GM11168 (cell line): ENCODE results near the gene STXBP5.

Source experiments
- in situ Hi-C: fragments of 300-500 bp; cut with MboI; formaldehyde crosslinking; loops from one replicate; pipeline ENCODE4 v1.12.0; 2022; ENCODE audit warnings: low sequenced_read_pairs; ENCODE audit not compliant: unreplicated experiment

The STXBP5 gene

DNA sequence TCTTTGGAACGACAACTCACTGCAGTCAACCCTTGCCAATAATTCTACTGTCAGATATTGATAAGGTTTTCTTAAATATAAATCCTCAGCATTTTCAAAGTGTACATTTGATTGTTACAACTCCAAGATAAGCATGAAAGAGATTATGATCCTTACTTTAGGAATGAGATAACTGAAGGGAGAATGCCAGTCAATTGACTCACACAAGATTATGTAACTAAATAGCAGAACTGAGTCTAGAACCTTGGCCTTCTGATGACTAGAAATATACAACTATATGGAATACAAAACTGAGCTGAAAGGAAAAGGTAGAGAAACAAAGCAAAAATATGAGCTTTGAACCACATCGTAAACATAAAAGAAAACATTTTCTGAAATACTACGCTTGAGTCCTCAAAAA, 26.9 kb upstream of the STXBP5 start:
- in situ Hi-C loops: no loop called here

DNA sequence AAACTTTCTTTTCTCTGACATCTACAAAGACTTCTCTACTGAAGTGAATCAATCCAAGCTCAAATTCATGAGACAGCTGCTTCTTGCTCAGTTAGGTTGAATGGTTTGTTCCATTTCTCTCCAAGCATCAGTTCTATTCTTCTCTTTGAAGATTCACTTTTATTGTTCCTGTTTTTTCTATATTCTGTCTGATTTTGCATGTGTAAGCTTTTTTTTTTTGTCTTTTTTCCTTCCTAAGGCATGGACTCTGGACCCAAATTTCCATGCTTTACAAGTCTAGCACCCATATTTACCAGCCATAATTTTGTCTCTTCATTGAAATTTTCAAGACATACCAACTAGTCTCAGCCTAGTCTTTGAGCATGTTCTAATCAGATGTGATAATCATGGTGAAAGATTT, 25.9 kb upstream of the STXBP5 start:
- in situ Hi-C loops: no loop called here

DNA sequence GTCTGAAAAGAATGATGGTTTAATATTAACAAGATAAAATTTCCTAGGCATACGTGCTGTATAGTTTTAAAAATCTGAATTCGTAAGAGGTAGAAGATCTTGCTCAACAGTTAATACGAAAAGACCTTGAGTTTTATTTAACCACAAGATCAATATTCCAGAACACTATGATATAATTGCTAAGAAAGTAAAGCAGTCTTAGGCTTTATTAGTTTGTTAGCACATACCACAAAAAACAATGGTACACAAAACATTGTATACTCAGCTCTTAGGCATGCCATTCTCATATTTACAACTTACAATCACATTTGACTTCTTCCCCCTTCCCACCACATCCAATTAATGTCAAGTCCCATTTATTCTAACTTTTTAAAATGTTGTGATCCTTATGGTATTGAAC, 24.4 kb upstream of the STXBP5 start:
- in situ Hi-C loops: no loop called here

DNA sequence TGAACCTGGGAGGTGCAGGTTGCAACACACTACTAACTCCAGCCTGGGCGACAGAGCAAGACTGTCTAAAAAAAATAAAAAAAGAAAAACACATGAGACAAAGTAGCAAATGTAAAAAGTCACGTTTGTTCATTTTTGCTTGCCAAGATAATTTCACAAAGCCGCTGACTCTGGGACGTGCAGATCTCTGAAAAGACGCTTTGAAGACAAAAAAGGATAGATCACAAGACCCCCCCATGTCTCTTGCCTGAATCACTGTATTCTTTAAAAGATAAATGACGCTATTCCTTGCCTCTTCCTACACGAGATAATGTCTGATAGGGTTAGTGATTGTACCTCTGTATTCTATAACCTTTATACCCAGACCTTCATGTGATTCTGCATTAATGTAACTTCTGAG, 23.3 kb upstream of the STXBP5 start:
- in situ Hi-C loops: no loop called here

DNA sequence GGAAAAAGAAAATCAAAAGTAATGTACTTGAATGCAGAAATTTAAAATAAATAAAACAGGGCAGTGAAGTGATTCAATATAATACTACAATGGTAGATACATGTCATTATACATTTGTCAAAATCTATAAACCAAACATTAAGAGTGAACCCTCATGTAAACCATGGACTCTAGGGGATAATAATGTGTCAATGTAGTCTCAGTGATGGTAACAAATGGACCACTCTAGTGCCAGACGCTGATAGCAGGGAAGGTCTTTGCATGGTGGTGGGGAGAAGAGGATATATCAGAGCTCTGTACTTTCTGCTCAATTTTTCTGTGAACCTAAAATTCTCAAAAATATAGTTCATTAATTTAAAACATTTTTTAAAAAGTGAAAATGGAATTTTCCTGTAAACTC, 19.8 kb upstream of the STXBP5 start:
- in situ Hi-C loops: no loop called here

DNA sequence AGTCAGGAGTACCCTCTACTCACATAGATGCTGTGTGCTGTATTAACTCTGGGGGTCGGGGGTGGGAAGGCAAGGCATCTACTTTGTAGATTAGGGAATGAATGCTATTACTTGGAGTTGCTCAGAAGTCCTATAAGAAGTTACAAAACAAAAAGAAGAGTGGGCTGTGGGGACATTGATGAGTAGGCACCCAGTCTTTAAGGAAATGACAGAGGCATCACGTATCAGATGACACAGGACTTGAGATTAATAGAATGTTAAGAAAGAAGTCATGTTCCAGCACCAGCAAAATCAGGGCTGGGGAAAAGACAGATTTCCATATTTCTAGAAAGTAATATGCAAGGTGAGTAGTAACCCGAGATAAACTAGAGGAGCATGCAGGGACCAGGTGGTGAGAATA, 19.0 kb upstream of the STXBP5 start:
- in situ Hi-C loops: no loop called here

DNA sequence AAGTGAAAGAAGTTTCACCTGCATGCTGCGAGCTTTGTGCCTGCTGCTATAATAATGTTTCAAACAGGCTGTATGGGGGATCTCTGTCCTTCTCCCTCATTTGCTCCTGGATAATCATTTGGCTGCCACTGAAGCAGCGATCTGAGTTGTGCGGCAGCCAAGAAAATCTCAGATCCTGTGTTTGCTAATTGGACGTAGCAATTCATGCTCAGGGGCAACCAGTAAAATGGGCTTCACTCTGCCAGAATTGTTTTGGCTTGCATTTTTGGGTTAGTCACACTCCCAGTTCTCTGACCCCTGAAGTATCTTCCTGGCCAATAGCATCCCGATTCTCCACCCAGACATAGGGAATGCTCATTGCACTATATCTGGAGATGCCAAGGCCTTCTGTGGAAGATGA, 13.7 kb upstream of the STXBP5 start:
- in situ Hi-C loops: no loop called here

DNA sequence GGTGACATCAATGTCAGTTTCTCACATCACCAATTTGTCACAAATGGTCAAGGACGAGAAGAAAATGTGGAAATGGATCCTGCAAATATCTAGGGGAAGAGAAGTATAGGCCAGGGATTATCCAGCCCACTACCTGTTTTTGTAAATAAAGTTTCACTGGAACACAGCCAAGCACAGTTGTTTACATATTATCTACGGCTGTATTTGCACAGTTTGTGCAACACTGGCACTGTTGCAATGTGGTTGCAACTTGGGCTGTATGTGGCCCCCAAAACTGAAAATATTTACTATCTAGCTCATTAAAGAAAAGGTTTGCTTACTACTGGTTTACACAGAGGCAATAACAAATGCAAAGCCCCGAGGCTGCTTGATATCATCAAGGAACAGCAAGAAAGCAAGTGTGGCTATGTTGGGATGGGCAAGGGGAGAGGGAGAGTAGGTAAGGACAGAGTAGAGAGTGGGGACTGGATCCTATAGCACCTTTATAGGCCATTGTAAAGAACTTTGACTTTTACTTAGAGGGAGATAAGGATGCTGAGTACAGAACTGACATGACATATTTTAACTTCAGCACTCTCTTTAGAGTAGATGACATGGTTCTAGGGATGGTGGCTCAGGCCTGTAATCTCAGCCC, 11.8 kb upstream of the STXBP5 start:
- in situ Hi-C loops: no loop called here

DNA sequence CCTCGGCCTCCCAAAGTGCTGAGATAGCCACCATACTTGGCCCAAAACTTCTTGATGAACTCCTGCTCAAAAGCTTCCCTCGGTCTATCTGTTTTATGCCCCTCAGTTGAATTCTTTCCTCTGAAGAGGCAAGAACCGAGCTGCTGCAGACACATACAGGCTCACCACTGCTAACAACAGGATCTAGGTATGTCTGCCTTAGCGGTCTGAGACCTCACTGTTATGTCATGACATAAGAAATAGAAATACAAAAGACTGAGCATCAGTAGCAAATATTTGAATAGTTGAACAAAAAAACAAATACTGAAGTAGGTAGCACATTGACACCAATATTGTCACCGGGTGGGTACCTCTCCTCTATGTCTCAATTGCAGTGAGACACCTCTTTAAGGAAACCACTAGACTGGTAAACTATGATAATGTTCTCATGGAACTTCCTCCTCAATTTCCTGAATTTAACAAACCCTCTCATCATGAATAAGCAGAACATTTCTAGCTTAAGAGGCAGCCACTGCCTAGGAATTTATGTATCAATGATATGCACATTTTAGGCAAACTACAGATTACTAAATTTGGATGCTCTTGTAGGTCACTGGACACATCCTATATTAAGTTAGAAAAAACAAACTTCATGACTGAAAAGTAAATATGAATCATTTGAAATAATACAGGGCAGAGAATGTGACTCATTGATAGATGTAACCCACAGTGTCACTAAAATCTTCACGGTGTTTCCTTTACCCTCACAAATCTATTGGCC, 9.4 kb upstream of the STXBP5 start:
- in situ Hi-C loops: no loop called here

DNA sequence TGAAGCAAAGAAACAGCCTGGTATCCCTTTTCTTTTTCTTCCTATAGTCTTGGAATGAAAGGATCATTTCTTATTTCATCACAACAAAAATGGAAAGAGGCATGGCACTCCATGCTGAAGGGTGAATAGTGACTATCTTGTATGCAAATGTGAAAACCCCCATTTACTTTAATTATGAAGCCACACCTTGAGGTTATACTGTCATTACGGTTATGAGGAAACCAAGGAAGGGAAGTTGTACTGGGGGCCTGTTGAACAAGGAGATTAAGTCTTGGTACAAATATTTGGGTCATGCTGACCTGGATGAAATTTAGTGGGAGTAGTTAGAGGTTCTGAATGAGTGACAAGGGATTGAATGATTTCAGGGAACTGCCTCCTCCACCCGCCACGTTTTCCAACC, 8.7 kb upstream of the STXBP5 start:
- in situ Hi-C loops: no loop called here

DNA sequence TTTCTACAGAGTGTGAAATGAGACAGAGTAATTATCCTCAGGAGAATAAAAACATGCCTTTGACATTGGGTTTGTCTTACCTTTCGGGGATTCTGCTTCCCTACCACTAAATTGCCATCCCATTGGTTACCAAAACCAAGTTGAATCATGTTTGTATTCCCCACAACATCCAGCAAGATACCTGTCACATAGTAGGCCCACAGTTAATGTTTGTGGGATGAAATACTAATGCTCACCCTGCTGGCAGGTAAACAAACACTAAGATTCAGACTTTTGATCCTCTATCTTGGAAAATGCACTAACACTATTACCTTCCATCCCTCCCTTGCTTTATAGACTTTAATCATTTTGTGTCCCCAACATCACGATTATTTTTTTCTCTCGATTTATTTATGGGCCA, 8.2 kb upstream of the STXBP5 start:
- in situ Hi-C loops: no loop called here

DNA sequence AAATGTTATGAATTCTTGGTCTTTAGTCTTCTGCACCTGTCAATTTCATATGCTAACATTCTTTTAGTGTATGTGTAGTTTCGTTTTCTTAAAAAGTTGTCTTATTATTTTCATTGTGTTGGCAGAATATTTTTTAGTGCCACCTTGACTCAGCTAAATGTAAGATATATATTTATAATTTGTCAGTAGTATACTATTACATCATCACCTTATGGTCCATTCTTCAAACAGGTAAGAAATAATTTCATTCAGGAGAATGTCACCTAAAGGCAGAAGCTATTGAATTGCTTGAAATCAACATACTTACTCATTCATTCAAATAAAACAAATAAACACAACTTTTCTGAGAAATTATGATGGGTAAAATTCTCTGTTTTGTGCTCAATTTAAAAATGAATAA, 3.5 kb upstream of the STXBP5 start:
- in situ Hi-C loops: no loop called here

DNA sequence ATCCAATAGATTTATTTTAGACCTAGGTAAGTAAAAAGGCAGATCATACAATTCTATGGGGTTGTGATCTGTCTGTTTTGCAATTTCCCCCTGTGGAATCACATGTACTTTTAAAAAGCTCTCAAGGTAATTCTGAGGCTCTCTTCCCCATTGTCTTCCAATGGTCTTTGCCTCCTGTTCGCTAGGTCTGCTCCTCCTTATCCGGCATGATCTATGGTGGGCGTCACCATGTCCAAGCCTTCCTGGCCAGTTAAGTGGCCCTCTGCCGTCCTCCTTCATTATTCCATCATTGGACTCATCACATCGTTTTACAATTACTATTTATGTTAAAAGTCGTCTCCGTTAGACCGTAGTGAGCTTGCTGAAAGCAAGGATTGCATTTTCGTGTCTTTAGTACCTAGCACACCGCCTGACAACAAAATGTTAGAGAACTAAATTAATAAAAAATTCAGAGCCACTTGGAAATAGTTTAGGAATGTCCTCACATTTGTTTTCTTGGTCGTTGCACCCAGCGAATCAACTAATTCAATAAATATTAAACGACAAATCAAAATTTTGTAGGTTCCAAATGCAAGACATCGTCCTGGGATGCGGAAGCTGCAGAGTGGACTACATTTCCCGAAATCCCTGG, 2.2 kb upstream of the STXBP5 start:
- in situ Hi-C loops: no loop called here

DNA sequence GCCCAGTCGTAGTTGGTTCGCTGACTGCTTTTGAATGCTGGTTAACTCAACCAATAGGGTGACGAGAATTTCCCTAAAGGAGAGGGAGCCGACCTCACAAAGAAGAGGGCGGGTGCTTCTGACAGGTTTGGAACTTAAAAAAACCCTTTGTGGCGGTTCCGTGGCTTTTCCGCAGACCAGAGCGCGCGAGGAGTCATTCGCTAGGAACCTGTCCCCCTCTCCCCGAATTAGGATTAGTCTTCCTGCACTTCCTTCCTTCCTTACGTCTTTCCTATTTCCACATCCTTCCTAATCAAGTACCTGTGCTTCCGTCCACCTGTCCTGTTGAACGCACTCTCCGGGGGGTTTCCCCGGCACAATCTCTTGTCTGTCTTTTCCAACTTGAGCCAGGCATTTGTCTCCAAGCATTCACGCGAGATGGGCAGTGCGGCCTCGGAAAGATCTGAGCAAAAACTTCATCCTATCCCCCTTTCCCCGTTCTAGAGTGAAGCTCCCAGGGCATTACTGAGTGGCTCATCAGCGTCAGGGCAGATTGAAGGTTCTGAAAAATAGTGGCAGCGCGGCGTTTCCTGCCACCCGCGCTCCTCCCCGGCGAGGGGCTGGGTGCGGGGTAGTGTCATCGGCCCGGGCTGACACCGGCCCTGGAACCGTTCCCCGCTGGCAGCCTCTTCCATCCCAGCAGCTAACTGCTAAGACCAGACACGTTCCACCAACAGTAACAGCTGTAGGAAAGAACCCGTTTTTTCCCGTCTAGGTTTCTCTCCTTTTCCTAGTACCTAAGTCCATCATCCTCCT, 1.5 kb upstream of the STXBP5 start:
- in situ Hi-C loops: no loop called here

DNA sequence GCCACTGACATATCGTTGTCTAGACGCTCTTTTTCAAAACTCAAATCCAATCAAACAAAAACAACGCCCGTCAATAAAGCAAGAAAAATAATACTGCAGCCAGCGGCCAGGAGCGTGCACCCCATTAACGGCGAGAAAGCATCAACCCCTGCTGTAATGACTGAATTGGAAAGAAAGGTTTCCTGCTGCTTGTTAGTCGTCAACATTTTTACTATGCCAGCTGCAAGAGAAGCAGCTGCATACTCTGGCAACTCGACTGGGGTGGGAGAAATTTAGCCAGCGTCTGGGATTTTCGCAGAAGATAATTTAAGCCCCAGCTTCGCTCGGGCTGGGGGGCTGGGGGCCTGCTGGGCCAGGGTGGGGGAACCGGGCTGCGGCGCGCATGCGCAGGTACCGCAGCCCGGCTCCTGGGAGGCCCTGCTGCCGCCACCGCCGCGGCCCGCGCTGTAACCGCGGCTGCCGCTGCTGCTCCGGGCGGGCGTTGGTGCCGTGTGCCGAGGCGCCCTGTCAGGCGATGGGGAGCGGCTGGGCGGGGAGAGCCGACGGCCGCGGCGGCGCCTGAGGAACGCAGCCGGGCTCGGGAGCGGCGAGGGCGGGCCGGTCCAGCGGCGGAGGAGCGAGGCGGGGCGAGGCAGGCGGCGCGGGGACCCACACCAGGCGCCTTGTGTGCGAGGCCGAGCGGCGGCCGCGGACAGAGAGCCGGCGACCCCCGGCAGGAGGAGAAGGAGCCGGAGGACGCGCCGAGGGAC, 732 bp upstream of the STXBP5 start:
- in situ Hi-C loops: no loop called here

DNA sequence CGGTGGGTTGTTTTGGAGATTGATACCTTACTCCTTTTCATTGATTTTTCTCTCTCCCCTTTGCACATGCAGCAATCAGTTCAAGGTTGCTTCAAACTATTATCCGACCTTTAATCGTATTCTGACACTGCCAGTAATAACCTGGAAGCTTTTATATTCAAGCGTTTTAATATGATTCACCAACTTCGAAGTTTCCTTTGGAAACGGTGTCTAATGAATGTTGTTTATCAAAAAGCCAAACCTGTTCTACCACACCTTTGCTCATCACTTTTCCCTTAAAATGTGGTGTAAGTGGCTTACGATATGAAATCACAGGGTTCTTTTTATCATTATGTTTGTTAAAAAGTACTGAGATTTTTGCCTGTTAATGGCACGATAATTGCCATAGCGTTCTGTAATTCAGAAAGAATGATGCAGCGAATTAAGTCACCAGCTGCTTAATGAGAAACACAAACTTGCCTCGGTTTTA, 660 bp downstream of the STXBP5 start:
- in situ Hi-C loops: no loop called here

DNA sequence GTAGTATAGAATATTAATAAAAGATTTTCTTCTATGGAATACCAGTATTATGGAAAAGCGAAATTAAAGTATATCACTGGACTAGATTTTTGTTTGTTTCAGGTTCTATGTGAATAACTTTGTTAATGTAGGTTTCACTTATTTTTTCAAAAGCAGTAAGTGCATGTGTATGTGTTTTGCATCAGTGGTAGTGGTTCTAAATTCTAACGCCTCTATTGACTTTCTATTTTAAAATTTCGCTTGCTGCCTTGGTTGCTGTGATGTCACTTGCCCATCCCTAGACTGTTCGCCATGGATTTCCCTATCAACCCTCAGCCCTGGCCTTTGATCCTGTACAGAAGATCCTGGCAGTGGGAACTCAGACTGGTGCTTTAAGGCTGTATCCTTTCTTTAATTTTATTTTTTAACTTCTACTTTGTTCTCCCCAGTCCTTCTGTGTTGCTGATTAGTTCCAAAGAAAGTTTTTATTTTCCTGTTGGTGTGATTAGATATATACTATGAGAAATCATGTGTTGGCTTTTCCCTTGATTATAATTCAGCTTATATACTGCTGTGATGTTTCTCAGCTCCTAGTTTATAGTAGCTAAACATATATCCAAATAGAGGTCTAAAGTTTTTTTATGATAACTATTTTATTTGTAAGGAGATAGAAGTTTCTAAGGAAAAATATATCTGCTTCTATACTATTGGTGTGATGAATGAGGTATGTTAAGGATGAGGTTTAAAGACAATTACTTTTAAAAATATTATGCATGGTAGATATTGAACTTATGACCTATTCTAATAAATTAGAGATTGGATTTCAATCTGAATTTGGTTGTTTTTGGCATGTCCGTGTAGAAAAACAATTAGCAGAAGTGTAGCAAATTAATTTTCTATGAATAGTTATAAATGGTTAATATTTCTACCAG, 1.7 kb downstream of the STXBP5 start:
- in situ Hi-C loops: no loop called here

DNA sequence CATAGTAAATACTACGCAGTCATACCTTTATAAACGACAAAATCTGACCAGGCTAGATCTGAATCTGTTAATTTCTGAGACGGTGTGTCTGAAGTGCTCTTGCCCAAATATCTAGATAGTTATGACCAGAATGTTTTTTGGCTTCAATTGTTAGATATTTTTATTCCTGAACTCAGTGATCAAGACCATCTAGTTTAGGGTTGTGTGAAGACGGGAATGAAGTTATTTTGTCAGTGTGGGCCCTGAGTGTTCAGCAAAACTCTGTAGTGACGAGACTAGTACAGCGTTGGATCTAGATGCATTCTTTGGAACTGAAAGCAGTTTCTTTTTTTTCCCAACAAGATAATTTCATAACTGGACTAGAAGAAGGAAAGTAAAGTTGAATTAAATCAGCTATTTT, 3.1 kb downstream of the STXBP5 start:
- in situ Hi-C loops: no loop called here
